SK-N-SH (cell line): Measurements from ENCODE around the gene ZNHIT3. TPM values are rescaled to one million over a fixed set of nuclear protein-coding genes. Genes with fewer than 3 reads are reported as not detected.

Experiments
- CTCF ChIA-PET: fragments of 300-600, 350-600 bp; formaldehyde crosslinking; extraction: SDS; loops from one replicate; lab custom pipeline; 2021; lab: Yijun Ruan, JAX
- POLR2A ChIA-PET: fragments of 350-600 bp; sonication (Branson Sonifier 250); formaldehyde crosslinking; extraction: SDS; loops from one replicate; lab custom pipeline; 2020; ENCODE audit warnings: antibody characterized with exemption, inconsistent platforms; lab: Yijun Ruan, JAX
- DNase-seq: peaks from one replicate; pipeline ENCODE4 v3.0.0; 2012
- H2AFZ ChIP-seq: fragments of 200-600 bp; sonication (generic); 2 replicates; pipeline ENCODE4 v1.8.1; 2016; ENCODE audit warnings: antibody characterized with exemption, mild to moderate bottlenecking, low read depth
- H3F3A ChIP-seq: fragments of 200-600 bp; sonication (generic); replicated peaks from 2 replicates; pipeline ENCODE3; 2016; ENCODE audit warnings: antibody characterized with exemption, mild to moderate bottlenecking; ENCODE audit not compliant: insufficient read depth
- H3K27ac ChIP-seq, 2 experiments: fragments of 200-500 bp in 1 of 2; fragments of 200-600 bp in 1 of 2; sonication (Bioruptor generic) in 1 of 2; sonication (generic), shearing (Covaris generic) in 1 of 2; 2 replicates each; pipeline versions ENCODE4 v1.5.1 to v1.6.1; 2014 to 2016; ENCODE audit warnings: low read depth in 2 of 2, inconsistent platforms in 1 of 2, low read length in 1 of 2, mild to moderate bottlenecking in 1 of 2, mixed read lengths in 1 of 2
- H3K27me3 ChIP-seq: fragments of 200-600 bp; sonication (generic), shearing (Covaris generic); 2 replicates; pipeline ENCODE4 v1.6.1; 2016; ENCODE audit warnings: mixed run types; ENCODE audit not compliant: insufficient read depth
- H3K36me3 ChIP-seq, 2 experiments: fragments of 200-500 bp in 1 of 2; fragments of 200-600 bp in 1 of 2; sonication (Bioruptor generic) in 1 of 2; sonication (generic) in 1 of 2; replicated peaks in 1 of 2; 2 replicates each; pipeline versions ENCODE3 to v1.5.1; 2014 to 2016; ENCODE audit warnings: low read length in 1 of 2, mild to moderate bottlenecking in 1 of 2; ENCODE audit not compliant: insufficient read depth in 2 of 2, control insufficient read depth in 1 of 2
- H3K4me1 ChIP-seq, 2 experiments: fragments of 200-500 bp in 1 of 2; fragments of 200-600 bp in 1 of 2; sonication (Bioruptor generic) in 1 of 2; sonication (generic), shearing (Covaris generic) in 1 of 2; 2 replicates each; pipeline versions ENCODE4 v1.5.1 to v1.6.1; 2014 to 2016; ENCODE audit warnings: low read depth in 1 of 2, low read length in 1 of 2, mixed run types in 1 of 2; ENCODE audit not compliant: insufficient read depth in 2 of 2, control insufficient read depth in 1 of 2
- H3K4me2 ChIP-seq: fragments of 200-600 bp; sonication (generic), shearing (Covaris generic); 2 replicates; pipeline ENCODE4 v1.6.1; 2017; ENCODE audit warnings: mixed run types
- H3K4me3 ChIP-seq, 2 experiments: fragments of 200-500 bp in 1 of 2; fragments of 200-600 bp in 1 of 2; sonication (Bioruptor generic) in 1 of 2; sonication (generic), shearing (Covaris generic) in 1 of 2; 2 replicates each; pipeline versions ENCODE4 v1.5.1 to v1.8.1; 2014 to 2016; ENCODE audit warnings: low read depth in 2 of 2, inconsistent platforms in 1 of 2, low read length in 1 of 2, mild to moderate bottlenecking in 1 of 2, mixed read lengths in 1 of 2, moderate library complexity in 1 of 2
- H3K79me2 ChIP-seq: fragments of 200-600 bp; sonication (generic); 2 replicates; pipeline ENCODE4 v1.8.1; 2017; ENCODE audit warnings: mild to moderate bottlenecking; ENCODE audit not compliant: insufficient read depth
- H3K9ac ChIP-seq: fragments of 200-600 bp; sonication (generic); 2 replicates; pipeline ENCODE4 v1.6.1; 2017; ENCODE audit warnings: mixed run types
- H3K9me2 ChIP-seq: fragments of 200-600 bp; sonication (generic); 2 replicates; pipeline ENCODE4 v1.6.1; 2017; ENCODE audit warnings: mixed run types
- H3K9me3 ChIP-seq: fragments of 200-600 bp; sonication (generic); 2 replicates; pipeline ENCODE4 v1.6.1; 2017; ENCODE audit warnings: mixed run types, mild to moderate bottlenecking, moderate library complexity
- H4K20me1 ChIP-seq: fragments of 200-600 bp; sonication (generic); 2 replicates; pipeline ENCODE4 v1.6.1; 2017; ENCODE audit warnings: mild to moderate bottlenecking, mixed run types; ENCODE audit not compliant: insufficient read depth
- ELF1 ChIP-seq: IDR thresholded peaks from 2 replicates; pipeline ENCODE4 v1.4.0; 2012
- FOSL2 ChIP-seq: IDR thresholded peaks from 2 replicates; pipeline ENCODE4 v1.4.0; 2012; ENCODE audit warnings: low read depth, mild to moderate bottlenecking, moderate library complexity, borderline replicate concordance
- FOXM1 ChIP-seq: IDR thresholded peaks from 2 replicates; pipeline ENCODE4 v1.4.0; 2012; ENCODE audit warnings: low read depth, mild to moderate bottlenecking
- GABPA ChIP-seq: IDR thresholded peaks from 2 replicates; pipeline ENCODE4 v1.4.0; 2012; ENCODE audit warnings: low read depth, mild to moderate bottlenecking
- IRF3 ChIP-seq: fragments of 150-350 bp; IDR thresholded peaks from 2 replicates; pipeline ENCODE4 v1.6.1; 2016; ENCODE audit warnings: mild to moderate bottlenecking, low read depth, low read length
- JUND ChIP-seq: IDR thresholded peaks from 2 replicates; pipeline ENCODE4 v1.4.0; 2012
- MEF2A ChIP-seq: IDR thresholded peaks from 2 replicates; pipeline ENCODE4 v1.4.0; 2012; ENCODE audit warnings: low read depth, borderline replicate concordance
- MXI1 ChIP-seq: IDR thresholded peaks from 2 replicates; pipeline ENCODE4 v1.6.1; 2012; ENCODE audit warnings: mild to moderate bottlenecking, low read depth, low read length, improper control_type of control experiment
- NFIC ChIP-seq: IDR thresholded peaks from 2 replicates; pipeline ENCODE4 v1.4.0; 2012; ENCODE audit warnings: borderline replicate concordance
- NRF1 ChIP-seq: IDR thresholded peaks from 2 replicates; pipeline ENCODE4 v1.6.1; 2012; ENCODE audit warnings: low read depth, mild to moderate bottlenecking, low read length
- RAD21 ChIP-seq: IDR thresholded peaks from 2 replicates; pipeline ENCODE4 v1.6.1; 2012; ENCODE audit warnings: mild to moderate bottlenecking, low read length
- RFX5 ChIP-seq: IDR thresholded peaks from 2 replicates; pipeline ENCODE4 v1.6.1; 2012; ENCODE audit warnings: mild to moderate bottlenecking, improper control_type of control experiment, low read length
- SIN3A ChIP-seq: IDR thresholded peaks from 2 replicates; pipeline ENCODE4 v1.6.1; 2012; ENCODE audit warnings: low read depth, mild to moderate bottlenecking, low read length, moderate library complexity, borderline replicate concordance
- SMC3 ChIP-seq: IDR thresholded peaks from 2 replicates; pipeline ENCODE4 v1.6.1; 2012; ENCODE audit warnings: low read depth, low read length, improper control_type of control experiment
- TAF1 ChIP-seq: IDR thresholded peaks from 2 replicates; pipeline ENCODE4 v1.6.1; 2012; ENCODE audit warnings: low read depth, mild to moderate bottlenecking, low read length, moderate library complexity, borderline replicate concordance
- TCF12 ChIP-seq: IDR thresholded peaks from 2 replicates; pipeline ENCODE4 v1.4.0; 2012
- YY1 ChIP-seq: IDR thresholded peaks from 2 replicates; pipeline ENCODE4 v1.4.0; 2012; ENCODE audit warnings: low read depth, mild to moderate bottlenecking
- WGBS: methylation state at CpG from one replicate; pipeline ENCODE4 v1.1.6; 2017; ENCODE audit warnings: low lambda C conversion rate; 5-methylcytosine and 5-hydroxymethylcytosine counted together
- polyA plus RNA-seq, 3 experiments: library from polyadenylated mRNA; depleted of rRNA; stranded (reverse); fragments of >200 nt; gene quantifications; 2 replicates each; pipeline ENCODE4 v1.2.3, GENCODE V29; 2012
- TF ChIP-seq, protein P1 (sequence below): IDR thresholded peaks from 2 replicates; pipeline ENCODE4; 2012
- TF ChIP-seq, protein P2 (sequence below): fragments of 150-350 bp; IDR thresholded peaks from 2 replicates; pipeline ENCODE4 v1.6.1; 2017; ENCODE audit warnings: antibody characterized with exemption, low read length, low read depth, borderline replicate concordance
- TF ChIP-seq, protein P3 (sequence below): IDR thresholded peaks from 2 replicates; pipeline ENCODE4 v1.4.0; 2012; ENCODE audit warnings: low read depth, borderline replicate concordance
- TF ChIP-seq, protein P4 (sequence below): IDR thresholded peaks from 2 replicates; pipeline ENCODE4 v1.4.0; 2012; ENCODE audit warnings: low read depth, borderline replicate concordance

ZNHIT3 gene
- polyA plus RNA-seq, 1 of the 3 experiments (the other 2 are of a cell fraction): 59.9 TPM

GRCh38 chr17:36494674-36495073 is 8.2 kb downstream of the ZNHIT3 start:
- no peak for TF ChIP-seq GABPA
- TF ChIP-seq NRF1: no peak
- TF ChIP-seq, protein P1, sequence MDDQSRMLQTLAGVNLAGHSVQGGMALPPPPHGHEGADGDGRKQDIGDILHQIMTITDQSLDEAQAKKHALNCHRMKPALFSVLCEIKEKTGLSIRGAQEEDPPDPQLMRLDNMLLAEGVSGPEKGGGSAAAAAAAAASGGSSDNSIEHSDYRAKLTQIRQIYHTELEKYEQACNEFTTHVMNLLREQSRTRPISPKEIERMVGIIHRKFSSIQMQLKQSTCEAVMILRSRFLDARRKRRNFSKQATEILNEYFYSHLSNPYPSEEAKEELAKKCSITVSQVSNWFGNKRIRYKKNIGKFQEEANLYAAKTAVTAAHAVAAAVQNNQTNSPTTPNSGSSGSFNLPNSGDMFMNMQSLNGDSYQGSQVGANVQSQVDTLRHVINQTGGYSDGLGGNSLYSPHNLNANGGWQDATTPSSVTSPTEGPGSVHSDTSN: no peak
- no peak for TF ChIP-seq FOXM1
- TF ChIP-seq, protein P2, sequence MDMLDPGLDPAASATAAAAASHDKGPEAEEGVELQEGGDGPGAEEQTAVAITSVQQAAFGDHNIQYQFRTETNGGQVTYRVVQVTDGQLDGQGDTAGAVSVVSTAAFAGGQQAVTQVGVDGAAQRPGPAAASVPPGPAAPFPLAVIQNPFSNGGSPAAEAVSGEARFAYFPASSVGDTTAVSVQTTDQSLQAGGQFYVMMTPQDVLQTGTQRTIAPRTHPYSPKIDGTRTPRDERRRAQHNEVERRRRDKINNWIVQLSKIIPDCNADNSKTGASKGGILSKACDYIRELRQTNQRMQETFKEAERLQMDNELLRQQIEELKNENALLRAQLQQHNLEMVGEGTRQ: no peak
- no peak for TF ChIP-seq SMC3
- no peak for TF ChIP-seq MXI1
- TF ChIP-seq RAD21: no peak
- TF ChIP-seq, protein P3, sequence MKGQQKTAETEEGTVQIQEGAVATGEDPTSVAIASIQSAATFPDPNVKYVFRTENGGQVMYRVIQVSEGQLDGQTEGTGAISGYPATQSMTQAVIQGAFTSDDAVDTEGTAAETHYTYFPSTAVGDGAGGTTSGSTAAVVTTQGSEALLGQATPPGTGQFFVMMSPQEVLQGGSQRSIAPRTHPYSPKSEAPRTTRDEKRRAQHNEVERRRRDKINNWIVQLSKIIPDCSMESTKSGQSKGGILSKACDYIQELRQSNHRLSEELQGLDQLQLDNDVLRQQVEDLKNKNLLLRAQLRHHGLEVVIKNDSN: no peak
- TF ChIP-seq FOSL2: no peak
- no peak for TF ChIP-seq RFX5
- Histone ChIP-seq H3K27ac (no peak overlapping the region), H2AFZ (no peak overlapping the region), H3K4me2 (no peak overlapping the region), H3K27me3 (no peaks in the 10 kb centered on the region), H3K36me3 (peaks cover 49 to 59% of the 10 kb centered on the region in 2 experiments), H3K4me3 (no peak overlapping the region), H3K9me2 (no peaks in the 10 kb centered on the region), H3K4me1 (peaks cover 0 to 21% of the 10 kb centered on the region in 2 experiments; a peak in 1 of 4 replicates), H4K20me1 (peaks cover 8% of the 10 kb centered on the region; the same call in 1 of the 2 replicates), H3K9me3 (no peaks in the 10 kb centered on the region), H3K9ac (no peak overlapping the region), H3F3A (no peaks in the 10 kb centered on the region), H3K79me2 (peaks cover 33% of the 10 kb centered on the region)
- no peak for DNase-seq
- POLR2A ChIA-PET: interaction anchor here (0.6 to 1.1 kb wide), 2 partner anchors 8 to 18 kb away, joined by 5 read pairs; partner anchors contain the start of gene ZNHIT3
- WGBS: 94% methylated on average over 5 of the region's 5 CpGs
- CTCF ChIA-PET: interaction anchor here (1.1 to 1.5 kb wide), 2 partner anchors 12 to 40 kb away, joined by 3 to 13 read pairs; partner anchors contain the start of genes MYO19 and PIGW

DNA sequence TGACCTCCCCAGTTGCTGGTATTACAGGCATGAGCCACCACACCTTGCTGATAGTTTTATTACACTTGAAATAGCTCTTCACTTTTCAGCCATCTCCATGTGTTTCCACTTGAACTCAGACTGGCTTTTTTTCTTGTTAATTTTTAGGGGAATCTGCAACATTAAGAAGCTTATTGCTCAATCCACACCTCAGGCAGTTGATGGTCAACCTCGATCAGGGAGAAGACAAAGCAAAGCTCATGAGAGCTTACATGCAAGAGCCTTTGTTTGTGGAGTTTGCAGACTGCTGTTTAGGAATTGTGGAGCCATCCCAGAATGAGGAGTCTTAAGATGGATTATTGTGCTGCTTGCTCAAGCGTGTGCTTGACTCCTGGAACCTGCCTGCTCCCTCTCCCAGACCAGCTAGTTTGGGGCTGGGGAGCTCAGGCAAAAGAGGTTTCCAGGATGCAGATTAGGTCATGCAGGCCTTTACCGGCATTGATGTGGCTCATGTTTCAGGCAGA is 8.6 kb downstream of the ZNHIT3 start:
- Histone ChIP-seq H3K9me3 (no peaks in the 10 kb centered on the region), H3K4me2 (no peak overlapping the region), H3F3A (no peaks in the 10 kb centered on the region), H3K36me3 (peaks cover 47 to 59% of the 10 kb centered on the region in 2 experiments), H3K27ac (no peak overlapping the region), H3K4me1 (peaks cover 0 to 22% of the 10 kb centered on the region in 2 experiments; a peak in 1 of 4 replicates), H3K9me2 (no peaks in the 10 kb centered on the region), H3K27me3 (no peaks in the 10 kb centered on the region), H3K79me2 (peaks cover 28% of the 10 kb centered on the region), H4K20me1 (peaks cover 8% of the 10 kb centered on the region; the same call in 1 of the 2 replicates), H2AFZ (no peak overlapping the region), H3K4me3 (no peak overlapping the region), H3K9ac (no peak overlapping the region)
- CTCF ChIA-PET: interaction anchor here (1.1 to 1.5 kb wide), 2 partner anchors 12 to 39 kb away, joined by 3 to 13 read pairs; partner anchors contain the start of genes MYO19 and PIGW
- 76% methylated on average over 3 of the region's 3 CpGs for WGBS
- POLR2A ChIA-PET: interaction anchor here (1.1 kb wide), 1 partner anchor 9 kb away, joined by 5 read pairs; the partner anchor contains the start of gene ZNHIT3
- DNase-seq: no peak
- no peak for TF ChIP-seq TCF12
- TF ChIP-seq NRF1: no peak
- TF ChIP-seq JUND: no peak
- TF ChIP-seq FOXM1: no peak
- TF ChIP-seq SIN3A: no peak
- TF ChIP-seq, protein P4, sequence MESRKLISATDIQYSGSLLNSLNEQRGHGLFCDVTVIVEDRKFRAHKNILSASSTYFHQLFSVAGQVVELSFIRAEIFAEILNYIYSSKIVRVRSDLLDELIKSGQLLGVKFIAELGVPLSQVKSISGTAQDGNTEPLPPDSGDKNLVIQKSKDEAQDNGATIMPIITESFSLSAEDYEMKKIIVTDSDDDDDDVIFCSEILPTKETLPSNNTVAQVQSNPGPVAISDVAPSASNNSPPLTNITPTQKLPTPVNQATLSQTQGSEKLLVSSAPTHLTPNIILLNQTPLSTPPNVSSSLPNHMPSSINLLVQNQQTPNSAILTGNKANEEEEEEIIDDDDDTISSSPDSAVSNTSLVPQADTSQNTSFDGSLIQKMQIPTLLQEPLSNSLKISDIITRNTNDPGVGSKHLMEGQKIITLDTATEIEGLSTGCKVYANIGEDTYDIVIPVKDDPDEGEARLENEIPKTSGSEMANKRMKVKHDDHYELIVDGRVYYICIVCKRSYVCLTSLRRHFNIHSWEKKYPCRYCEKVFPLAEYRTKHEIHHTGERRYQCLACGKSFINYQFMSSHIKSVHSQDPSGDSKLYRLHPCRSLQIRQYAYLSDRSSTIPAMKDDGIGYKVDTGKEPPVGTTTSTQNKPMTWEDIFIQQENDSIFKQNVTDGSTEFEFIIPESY: no peak
- TF ChIP-seq ELF1: no peak
- no peak for TF ChIP-seq MEF2A
- no peak for TF ChIP-seq TAF1
- no peak for TF ChIP-seq RAD21
- TF ChIP-seq IRF3: no peak
- TF ChIP-seq NFIC: no peak
- TF ChIP-seq GABPA: no peak
- TF ChIP-seq, protein P3: no peak
- TF ChIP-seq SMC3: no peak
- TF ChIP-seq FOSL2: no peak
- no peak for TF ChIP-seq YY1
